Loucy (cell line): ENCODE measurements around the gene DEFB132.

ENCODE experiments used
- H2AFZ ChIP-seq: fragments of 200-600 bp; sonication (generic); 2 replicates; pipeline ENCODE4 v1.6.0; 2016; ENCODE audit warnings: antibody characterized with exemption, mild to moderate bottlenecking, low read length, moderate library complexity
- H3F3A ChIP-seq: fragments of 200-600 bp; 2 replicates; pipeline ENCODE4 v1.6.0; 2016; ENCODE audit warnings: antibody characterized with exemption, low read depth, mild to moderate bottlenecking
- H3K27me3 ChIP-seq: fragments of 200-600 bp; sonication (generic); 2 replicates; pipeline ENCODE4 v1.6.1; 2014; ENCODE audit warnings: low read length, mild to moderate bottlenecking; ENCODE audit not compliant: insufficient read depth, poor library complexity, severe bottlenecking
- H3K36me3 ChIP-seq: fragments of 200-600 bp; sonication (generic); 2 replicates; pipeline ENCODE4 v1.6.1; 2016; ENCODE audit warnings: low read length; ENCODE audit not compliant: insufficient read depth
- H3K4me1 ChIP-seq: fragments of 200-600 bp; sonication (generic); 2 replicates; pipeline ENCODE4 v1.5.1; 2014; ENCODE audit warnings: low read length, mild to moderate bottlenecking; ENCODE audit not compliant: insufficient read depth, poor library complexity, severe bottlenecking
- H3K4me2 ChIP-seq: fragments of 200-600 bp; sonication (generic); 2 replicates; pipeline ENCODE4 v1.6.0; 2014; ENCODE audit warnings: antibody characterized with exemption, low read length, low read depth, mild to moderate bottlenecking; ENCODE audit not compliant: poor library complexity, severe bottlenecking
- H3K4me3 ChIP-seq: fragments of 200-600 bp; sonication (generic); 2 replicates; pipeline ENCODE4 v1.5.1; 2014; ENCODE audit warnings: low read length, mild to moderate bottlenecking, mixed read lengths; ENCODE audit not compliant: poor library complexity, severe bottlenecking
- H3K79me2 ChIP-seq: fragments of 200-600 bp; sonication (generic); 2 replicates; pipeline ENCODE4 v1.6.1; 2014; ENCODE audit warnings: low read length; ENCODE audit not compliant: insufficient read depth
- H3K9ac ChIP-seq: fragments of 200-600 bp; sonication (generic); 2 replicates; pipeline ENCODE4 v1.6.0; 2014; ENCODE audit warnings: mild to moderate bottlenecking, low read depth, low read length, moderate library complexity; ENCODE audit not compliant: poor library complexity, severe bottlenecking
- H3K9me2 ChIP-seq: fragments of 200-600 bp; sonication (generic); replicated peaks from 2 replicates; pipeline ENCODE4 v1.6.1; 2016; ENCODE audit warnings: low read depth, low read length, mixed read lengths
- H3K9me3 ChIP-seq: fragments of 200-600 bp; sonication (generic); 2 replicates; pipeline ENCODE4 v1.6.1; 2014; ENCODE audit warnings: mild to moderate bottlenecking, antibody characterized with exemption, low read length, low read depth; ENCODE audit not compliant: insufficient read depth
- H4K20me1 ChIP-seq: fragments of 200-600 bp; sonication (generic); 2 replicates; pipeline ENCODE4 v1.6.0; 2014; ENCODE audit warnings: antibody characterized with exemption, low read length, mild to moderate bottlenecking; ENCODE audit not compliant: insufficient read depth, poor library complexity, severe bottlenecking
- CTCF ChIP-seq: fragments of 200-600 bp; sonication (generic); conservative IDR thresholded peaks from 2 replicates; pipeline ENCODE4 v1.5.1; 2014; ENCODE audit warnings: mild to moderate bottlenecking, antibody characterized with exemption, low read length
- EZH2phosphoT487 ChIP-seq: fragments of 200-600 bp; IDR thresholded peaks from 2 replicates; pipeline ENCODE4 v1.6.1; 2018; ENCODE audit warnings: antibody characterized with exemption, mild to moderate bottlenecking, moderate library complexity, borderline replicate concordance

The DEFB132 gene

GRCh38 chr20:266596-267562 is 9.4 kb downstream of the DEFB132 start:
- H3K4me2 ChIP-seq, result peak overlapping the region; percentile 64
- H4K20me1 ChIP-seq, result no peaks in the 10 kb centered on the region
- peak overlapping the region; percentile 93 for H2AFZ ChIP-seq
- H3K4me1 ChIP-seq, result peaks cover 8% of the 10 kb centered on the region
- TF ChIP-seq CTCF, result peak; percentile 92
- TF ChIP-seq EZH2phosphoT487, result no peak
- H3K9me3 ChIP-seq, result no peaks in the 10 kb centered on the region
- H3F3A ChIP-seq, result no peaks in the 10 kb centered on the region
- H3K9ac ChIP-seq, result peak overlapping the region; percentile 30
- H3K36me3 ChIP-seq, result no peaks in the 10 kb centered on the region
- H3K9me2 ChIP-seq, result no peaks in the 10 kb centered on the region
- no peaks in the 10 kb centered on the region for H3K27me3 ChIP-seq
- H3K79me2 ChIP-seq, result no peaks in the 10 kb centered on the region
- peak overlapping the region; percentile 65 for H3K4me3 ChIP-seq

- H3K79me2 ChIP-seq, result no peaks in the 10 kb centered on the region
- H3K9ac ChIP-seq, result no peak overlapping the region
- no peak overlapping the region for H3K4me3 ChIP-seq
- no peaks in the 10 kb centered on the region for H4K20me1 ChIP-seq
- no peaks in the 10 kb centered on the region for H3K9me3 ChIP-seq
- no peaks in the 10 kb centered on the region for H3K9me2 ChIP-seq
- no peaks in the 10 kb centered on the region for H3K27me3 ChIP-seq
- no peaks in the 10 kb centered on the region for H3K36me3 ChIP-seq
- no peaks in the 10 kb centered on the region for H3F3A ChIP-seq
- H3K4me2 ChIP-seq, result no peak overlapping the region
- TF ChIP-seq CTCF (no peak), EZH2phosphoT487 (no peak)
- H3K4me1 ChIP-seq, result peaks cover 8% of the 10 kb centered on the region
- no peak overlapping the region for H2AFZ ChIP-seq
These were observed 13.0 kb downstream of the DEFB132 start for GRCh38 chr20:270517-270916.

GRCh38 chr20:271069-271468 is 13.5 kb downstream of the DEFB132 start:
- Histone ChIP-seq H3K9me3 (no peaks in the 10 kb centered on the region), H4K20me1 (no peaks in the 10 kb centered on the region), H3K9me2 (no peaks in the 10 kb centered on the region), H3K36me3 (no peaks in the 10 kb centered on the region; the same call in 1 of the 2 replicates), H3F3A (no peaks in the 10 kb centered on the region), H3K4me3 (no peak overlapping the region), H3K4me1 (peaks cover 8% of the 10 kb centered on the region), H2AFZ (no peak overlapping the region), H3K4me2 (no peak overlapping the region), H3K9ac (no peak overlapping the region), H3K79me2 (no peaks in the 10 kb centered on the region), H3K27me3 (no peaks in the 10 kb centered on the region)
- TF ChIP-seq CTCF, result no peak
